HUES64 (cell line): ENCODE data around the gene NOS3.
A peak's percentile ranks its signal among the peaks of the same experiment; 100 is the strongest.

ENCODE experiments used
- H3K27ac ChIP-seq: 2 replicates; pipeline ENCODE4 v1.7.0; 2013; ENCODE audit warnings: low read depth, low read length, inconsistent platforms
- H3K27me3 ChIP-seq: 2 replicates; pipeline ENCODE4 v1.6.1; 2013; ENCODE audit warnings: mild to moderate bottlenecking, low read length; ENCODE audit not compliant: insufficient read depth
- H3K36me3 ChIP-seq: 2 replicates; pipeline ENCODE4 v1.6.1; 2013; ENCODE audit warnings: mild to moderate bottlenecking, low read length; ENCODE audit not compliant: insufficient read depth
- H3K4me1 ChIP-seq: 2 replicates; pipeline ENCODE4 v1.6.1; 2013; ENCODE audit warnings: mild to moderate bottlenecking, low read length, moderate library complexity; ENCODE audit not compliant: insufficient read depth
- H3K4me3 ChIP-seq: 2 replicates; pipeline ENCODE4 v1.5.1; 2013; ENCODE audit warnings: mild to moderate bottlenecking, low read length, moderate library complexity
- H3K9ac ChIP-seq: 2 replicates; pipeline ENCODE4 v1.6.1; 2013; ENCODE audit warnings: mild to moderate bottlenecking, low read depth, low read length
- H3K9me3 ChIP-seq: 2 replicates; pipeline ENCODE4 v1.6.1; 2013; ENCODE audit warnings: low read depth, low read length; ENCODE audit not compliant: insufficient read depth
- WGBS: fragments of 150-250, 120-280 bp; methylation state at CpG from one replicate; pipeline ENCODE4 v1.1.7; 2013; ENCODE audit warnings: missing lambda C conversion rate; 5-methylcytosine and 5-hydroxymethylcytosine counted together

NOS3 gene

DNA sequence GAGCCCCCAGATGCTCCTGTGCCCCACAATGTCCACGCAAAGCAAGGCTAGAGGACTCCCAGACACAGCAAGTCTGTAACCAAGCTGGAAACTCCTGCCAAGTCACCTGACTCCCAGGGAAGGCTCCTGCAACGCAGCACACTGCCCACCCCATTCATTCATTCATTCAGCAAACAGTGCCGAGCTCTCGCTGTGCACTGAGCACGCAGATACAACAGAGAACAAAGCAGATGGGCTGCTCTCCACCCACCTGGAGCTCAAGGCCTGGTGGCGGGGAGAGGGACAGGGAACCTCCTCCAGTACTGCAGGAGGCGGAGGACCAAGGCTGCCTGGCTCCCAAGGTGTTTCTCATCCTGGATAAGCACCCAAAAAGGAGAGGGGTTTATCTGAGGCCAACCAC is 21.3 kb upstream of the NOS3 start:
- peaks cover 10% of the 10 kb centered on the region for H3K27me3 ChIP-seq
- peaks cover 13% of the 10 kb centered on the region for H3K4me1 ChIP-seq
- no peak overlapping the region for H3K4me3 ChIP-seq
- no peak overlapping the region for H3K27ac ChIP-seq
- 71% methylated on average over 7 of the region's 7 CpGs for WGBS
- H3K9me3 ChIP-seq = no peaks in the 10 kb centered on the region
- H3K9ac ChIP-seq = no peak overlapping the region
- no peaks in the 10 kb centered on the region for H3K36me3 ChIP-seq

GRCh38 chr7:150970424-150970823 is 20.4 kb upstream of the NOS3 start:
- Histone ChIP-seq H3K36me3 (no peaks in the 10 kb centered on the region), H3K9ac (no peak overlapping the region), H3K27me3 (peaks cover 19% of the 10 kb centered on the region), H3K9me3 (no peaks in the 10 kb centered on the region), H3K27ac (no peak overlapping the region), H3K4me3 (no peak overlapping the region), H3K4me1 (peaks cover 16% of the 10 kb centered on the region)
- WGBS = 75% methylated on average over 11 of the region's 11 CpGs

DNA sequence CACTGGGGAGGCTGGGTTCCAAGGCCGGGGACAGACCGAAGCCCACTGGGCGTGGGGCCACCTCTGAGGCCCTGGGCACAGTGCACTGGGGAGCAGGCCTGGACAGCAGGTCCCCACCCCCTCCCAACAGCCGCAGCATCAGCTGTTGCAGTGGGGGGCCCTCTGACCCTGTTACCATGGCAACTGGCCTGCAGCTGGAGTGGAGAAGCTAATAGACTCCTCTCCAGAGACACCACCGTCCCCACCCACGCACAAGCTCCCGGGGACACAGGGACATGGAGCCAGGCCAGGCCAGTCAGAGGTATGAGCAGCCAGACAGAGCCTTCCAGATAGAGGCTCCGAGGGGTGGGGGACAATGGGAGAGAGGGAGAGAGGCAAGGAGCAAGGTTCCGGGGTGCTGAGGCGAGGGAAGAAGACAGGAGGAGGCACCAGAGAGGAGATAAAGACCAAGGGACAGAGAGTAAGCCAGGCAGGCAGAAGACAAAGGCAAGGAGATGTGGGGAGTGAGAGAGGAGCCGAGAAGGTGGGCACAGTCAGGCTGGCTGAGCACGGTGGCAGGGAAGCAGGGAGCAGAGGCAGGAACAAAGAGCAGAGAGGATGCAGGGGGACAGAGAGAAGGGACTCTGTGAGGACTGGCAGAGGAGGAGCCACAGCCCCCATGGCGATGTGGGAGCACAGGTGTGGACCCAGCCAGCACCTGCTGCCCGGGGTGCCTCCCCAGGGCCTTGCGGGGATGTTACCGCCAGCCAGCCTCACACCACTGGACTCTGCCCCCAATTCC is 19.4 kb upstream of the NOS3 start:
- Histone ChIP-seq H3K9me3 (no peaks in the 10 kb centered on the region), H3K27ac (no peak overlapping the region), H3K4me1 (peaks cover 25% of the 10 kb centered on the region), H3K27me3 (peaks cover 29% of the 10 kb centered on the region), H3K9ac (no peak overlapping the region), H3K36me3 (no peaks in the 10 kb centered on the region), H3K4me3 (no peak overlapping the region)
- WGBS = 83% methylated on average over 16 of the region's 16 CpGs

- 86% methylated on average over 12 of the region's 12 CpGs for WGBS
- peaks cover 29% of the 10 kb centered on the region for H3K4me1 ChIP-seq
- H3K9ac ChIP-seq = no peak overlapping the region
- H3K4me3 ChIP-seq = no peak overlapping the region
- H3K36me3 ChIP-seq = no peaks in the 10 kb centered on the region
- H3K27me3 ChIP-seq = peaks cover 34% of the 10 kb centered on the region
- no peaks in the 10 kb centered on the region for H3K9me3 ChIP-seq
- no peak overlapping the region for H3K27ac ChIP-seq
Measured at GRCh38 chr7:150972023-150972468, 18.8 kb upstream of the NOS3 start.

GRCh38 chr7:150972741-150973140 is 18.1 kb upstream of the NOS3 start:
- WGBS = 88% methylated on average over 8 of the region's 8 CpGs
- no peaks in the 10 kb centered on the region for H3K9me3 ChIP-seq
- no peak overlapping the region for H3K9ac ChIP-seq
- H3K4me3 ChIP-seq = no peak overlapping the region
- peaks cover 32% of the 10 kb centered on the region for H3K4me1 ChIP-seq
- no peaks in the 10 kb centered on the region for H3K36me3 ChIP-seq
- no peak overlapping the region for H3K27ac ChIP-seq
- H3K27me3 ChIP-seq = peaks cover 39% of the 10 kb centered on the region

DNA sequence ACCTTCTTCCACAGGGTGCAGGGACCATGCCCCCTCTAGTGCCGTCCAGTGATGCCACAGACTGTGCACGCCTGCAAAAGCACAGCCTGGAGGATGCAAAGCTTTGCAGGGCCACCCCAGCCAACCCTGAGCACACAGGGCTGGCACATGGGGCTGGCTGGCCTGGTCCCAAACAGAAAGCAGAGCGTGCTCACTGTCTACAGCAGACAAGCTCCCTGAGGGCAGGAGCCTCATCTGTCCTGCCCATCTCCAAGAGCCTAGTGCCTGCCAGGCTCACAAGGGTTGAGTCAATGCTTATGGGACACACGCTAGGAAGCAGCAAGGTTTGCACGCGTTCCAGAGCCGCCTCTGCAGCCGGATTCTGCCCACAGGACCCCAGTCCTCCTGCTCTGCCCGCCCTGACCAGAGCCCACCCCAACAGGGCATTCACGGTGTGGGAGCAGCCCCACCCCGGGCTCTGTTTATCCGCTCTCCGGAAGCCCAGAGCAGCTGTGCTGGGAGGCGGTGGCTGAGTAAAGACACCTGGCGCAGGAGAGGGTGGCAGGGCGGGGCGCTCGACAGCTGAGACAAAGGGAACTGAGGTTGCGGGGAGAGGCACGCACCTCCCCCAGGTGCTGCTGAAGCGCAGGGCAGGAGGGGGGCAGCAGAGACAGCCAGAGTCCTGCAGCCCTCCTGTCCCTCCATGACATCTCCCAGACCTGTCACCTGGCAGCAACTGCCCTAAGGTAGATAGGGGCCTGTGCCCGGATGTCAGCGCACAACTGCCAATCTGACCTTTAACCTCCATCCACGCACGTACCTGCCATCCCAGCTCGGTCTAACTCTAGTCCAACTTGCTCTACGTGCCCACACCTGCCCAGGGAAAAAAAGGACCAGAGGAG is 17.0 kb upstream of the NOS3 start:
- Histone ChIP-seq H3K27me3 (peaks cover 39% of the 10 kb centered on the region), H3K36me3 (no peaks in the 10 kb centered on the region), H3K9ac (no peak overlapping the region), H3K9me3 (no peaks in the 10 kb centered on the region), H3K4me3 (peak overlapping the region; percentile 42), H3K4me1 (peaks cover 32% of the 10 kb centered on the region), H3K27ac (no peak overlapping the region)
- 71% methylated on average over 27 of the region's 27 CpGs for WGBS

- peaks cover 29% of the 10 kb centered on the region for H3K4me1 ChIP-seq
- H3K27me3 ChIP-seq = peaks cover 44% of the 10 kb centered on the region
- H3K4me3 ChIP-seq = peak overlapping the region; percentile 85
- no peaks in the 10 kb centered on the region for H3K36me3 ChIP-seq
- WGBS = 2% methylated on average over 87 of the region's 89 CpGs
- 0 out of 2 replicates have a peak overlapping the region, but pooled peaks have one; percentile 60 for H3K9ac ChIP-seq
- H3K9me3 ChIP-seq = no peaks in the 10 kb centered on the region
- H3K27ac ChIP-seq = no peak overlapping the region
Measured at GRCh38 chr7:150974468-150975391, 16.1 kb upstream of the NOS3 start.

GRCh38 chr7:150975536-150976319 is 15.1 kb upstream of the NOS3 start:
- Histone ChIP-seq H3K27me3 (peaks cover 52% of the 10 kb centered on the region), H3K9ac (no peak overlapping the region), H3K36me3 (no peaks in the 10 kb centered on the region), H3K27ac (no peak overlapping the region), H3K9me3 (no peaks in the 10 kb centered on the region), H3K4me1 (peaks cover 33% of the 10 kb centered on the region), H3K4me3 (peak overlapping the region; percentile 85; the same call in 1 of the 2 replicates)
- 73% methylated on average over 9 of the region's 9 CpGs for WGBS

GRCh38 chr7:150976529-150977381 is 14.1 kb upstream of the NOS3 start:
- H3K27ac ChIP-seq = no peak overlapping the region
- 18% methylated on average over 13 of the region's 13 CpGs for WGBS
- no peaks in the 10 kb centered on the region for H3K9me3 ChIP-seq
- H3K9ac ChIP-seq = no peak overlapping the region
- peaks cover 36% of the 10 kb centered on the region for H3K4me1 ChIP-seq
- no peaks in the 10 kb centered on the region for H3K36me3 ChIP-seq
- H3K4me3 ChIP-seq = peak overlapping the region; percentile 47
- H3K27me3 ChIP-seq = peaks cover 61% of the 10 kb centered on the region
